ENCODE results near the gene CCDC24.

GRCh38 chr1:43942411-43942810, 49.0 kb upstream of the CCDC24 start:
- TF ChIP-seq CTCF (IDR thresholded peaks at IDR 0.05): no peak
- TF ChIP-seq EP300 (IDR thresholded peaks at IDR 0.05): no peak
- no peak for TF ChIP-seq POLR2A (IDR thresholded peaks at IDR 0.05)
